OCI-LY1 (cell line): ENCODE measurements around the gene CDHR1.

ENCODE experiments used
- H2AFZ ChIP-seq: fragments of 200-600 bp; sonication (generic), shearing (Covaris generic); 2 replicates; pipeline ENCODE4 v1.6.0; 2014; ENCODE audit warnings: antibody characterized with exemption, mild to moderate bottlenecking, low read length
- H3F3A ChIP-seq: fragments of 200-600 bp; sonication (generic), shearing (Covaris generic); 2 replicates; pipeline ENCODE4 v1.6.0; 2014; ENCODE audit warnings: mild to moderate bottlenecking, antibody characterized with exemption, low read length, moderate library complexity; ENCODE audit not compliant: insufficient read depth
- H3K27ac ChIP-seq: fragments of 200-600 bp; sonication (generic); 2 replicates; pipeline ENCODE4 v1.5.1; 2014; ENCODE audit warnings: low read length, mixed run types, mild to moderate bottlenecking, low read depth; ENCODE audit not compliant: poor library complexity, severe bottlenecking
- H3K27me3 ChIP-seq: fragments of 200-600 bp; sonication (generic); 2 replicates; pipeline ENCODE4 v1.6.0; 2014; ENCODE audit warnings: antibody characterized with exemption, mild to moderate bottlenecking, low read length, moderate library complexity; ENCODE audit not compliant: insufficient read depth
- H3K36me3 ChIP-seq: fragments of 200-600 bp; sonication (generic); 2 replicates; pipeline ENCODE4 v1.6.1; 2014; ENCODE audit warnings: mild to moderate bottlenecking, antibody characterized with exemption, low read length, moderate library complexity, mixed read lengths; ENCODE audit not compliant: insufficient read depth
- H3K4me1 ChIP-seq: fragments of 200-600 bp; sonication (generic); 2 replicates; pipeline ENCODE4 v1.5.1; 2014; ENCODE audit warnings: mild to moderate bottlenecking, low read length, moderate library complexity; ENCODE audit not compliant: insufficient read depth, severe bottlenecking
- H3K4me2 ChIP-seq: fragments of 200-600 bp; sonication (generic), shearing (Covaris generic); 2 replicates; pipeline ENCODE4 v1.6.1; 2014; ENCODE audit warnings: low read length
- H3K4me3 ChIP-seq: fragments of 200-600 bp; sonication (generic); 2 replicates; pipeline ENCODE4 v1.5.1; 2014; ENCODE audit warnings: low read length, low read depth, mild to moderate bottlenecking, mixed read lengths; ENCODE audit not compliant: poor library complexity, severe bottlenecking
- H3K79me2 ChIP-seq: fragments of 200-600 bp; shearing (Covaris generic); 2 replicates; pipeline ENCODE4 v1.6.1; 2016; ENCODE audit warnings: mixed run types, low read length, mixed read lengths; ENCODE audit not compliant: insufficient read depth
- H3K9ac ChIP-seq: fragments of 200-600 bp; sonication (generic), shearing (Covaris generic); 2 replicates; pipeline ENCODE4 v1.6.1; 2014; ENCODE audit warnings: mild to moderate bottlenecking, low read length, mixed read lengths
- H3K9me2 ChIP-seq: fragments of 200-600 bp; sonication (generic), shearing (Covaris generic); 2 replicates; pipeline ENCODE4 v1.6.1; 2014; ENCODE audit warnings: low read depth, mild to moderate bottlenecking, low read length, mixed read lengths
- H3K9me3 ChIP-seq: fragments of 200-600 bp; shearing (Covaris generic); 2 replicates; pipeline ENCODE4 v1.6.1; 2014; ENCODE audit warnings: low read length, mixed read lengths
- H4K20me1 ChIP-seq: fragments of 200-600 bp; sonication (generic), shearing (Covaris generic); 2 replicates; pipeline ENCODE4 v1.6.0; 2016; ENCODE audit warnings: mild to moderate bottlenecking, low read length; ENCODE audit not compliant: insufficient read depth
- CTCF ChIP-seq: fragments of 200-600 bp; sonication (generic), shearing (Covaris generic); IDR thresholded peaks from 2 replicates; pipeline ENCODE4 v1.5.1; 2017; ENCODE audit warnings: mild to moderate bottlenecking, antibody characterized with exemption, low read length, moderate library complexity, mixed read lengths
- EZH2 ChIP-seq: fragments of 200-600 bp; sonication (generic), shearing (Covaris generic); IDR thresholded peaks from 2 replicates; pipeline ENCODE4 v1.8.0; 2017; ENCODE audit warnings: borderline replicate concordance, mixed run types, mild to moderate bottlenecking, antibody characterized with exemption, low read length, moderate library complexity, mixed read lengths

CDHR1 gene

GRCh38 chr10:84227810-84228209 is 33.5 kb downstream of the CDHR1 start:
- H3K9ac ChIP-seq, result no peak overlapping the region
- no peak overlapping the region for H3K4me3 ChIP-seq
- TF ChIP-seq EZH2, result no peak
- no peak overlapping the region for H2AFZ ChIP-seq
- H3K9me3 ChIP-seq, result no peaks in the 10 kb centered on the region
- H3K79me2 ChIP-seq, result no peaks in the 10 kb centered on the region
- H3K4me2 ChIP-seq, result no peak overlapping the region
- no peaks in the 10 kb centered on the region for H3K9me2 ChIP-seq
- no peaks in the 10 kb centered on the region for H3K36me3 ChIP-seq
- H4K20me1 ChIP-seq, result no peaks in the 10 kb centered on the region
- no peaks in the 10 kb centered on the region for H3K27me3 ChIP-seq
- H3K27ac ChIP-seq, result no peak overlapping the region
- no peaks in the 10 kb centered on the region for H3K4me1 ChIP-seq
- H3F3A ChIP-seq, result no peaks in the 10 kb centered on the region

GRCh38 chr10:84230359-84230758 is 36.0 kb downstream of the CDHR1 start:
- Histone ChIP-seq H3K9ac (no peak overlapping the region), H3K27ac (no peak overlapping the region), H3K4me2 (no peak overlapping the region), H3K4me3 (no peak overlapping the region), H3K79me2 (no peaks in the 10 kb centered on the region), H3K36me3 (no peaks in the 10 kb centered on the region), H3K27me3 (no peaks in the 10 kb centered on the region), H3K4me1 (no peaks in the 10 kb centered on the region), H2AFZ (no peak overlapping the region), H3F3A (no peaks in the 10 kb centered on the region), H3K9me2 (no peaks in the 10 kb centered on the region), H4K20me1 (no peaks in the 10 kb centered on the region), H3K9me3 (no peaks in the 10 kb centered on the region)
- TF ChIP-seq EZH2 (no peak), CTCF (no peak)

- H3K9me3 ChIP-seq, result no peaks in the 10 kb centered on the region
- no peaks in the 10 kb centered on the region for H4K20me1 ChIP-seq
- H3K27me3 ChIP-seq, result no peaks in the 10 kb centered on the region
- H3K9ac ChIP-seq, result no peak overlapping the region
- no peak overlapping the region for H2AFZ ChIP-seq
- H3K9me2 ChIP-seq, result no peaks in the 10 kb centered on the region
- no peak overlapping the region for H3K4me3 ChIP-seq
- H3K36me3 ChIP-seq, result no peaks in the 10 kb centered on the region
- H3F3A ChIP-seq, result no peaks in the 10 kb centered on the region
- H3K4me2 ChIP-seq, result no peak overlapping the region
- no peaks in the 10 kb centered on the region for H3K79me2 ChIP-seq
- no peak overlapping the region for H3K27ac ChIP-seq
- no peak for TF ChIP-seq EZH2
- TF ChIP-seq CTCF, result no peak
- H3K4me1 ChIP-seq, result no peaks in the 10 kb centered on the region
Observed at GRCh38 chr10:84232376-84232775, 38.0 kb downstream of the CDHR1 start.

- Histone ChIP-seq H3K79me2 (no peaks in the 10 kb centered on the region), H3K4me1 (no peaks in the 10 kb centered on the region), H3K9me2 (no peaks in the 10 kb centered on the region), H3K36me3 (no peaks in the 10 kb centered on the region), H3K9me3 (no peaks in the 10 kb centered on the region), H3K4me2 (no peak overlapping the region), H3K4me3 (no peak overlapping the region), H4K20me1 (no peaks in the 10 kb centered on the region), H2AFZ (no peak overlapping the region), H3K27ac (no peak overlapping the region), H3K27me3 (no peaks in the 10 kb centered on the region), H3F3A (no peaks in the 10 kb centered on the region), H3K9ac (no peak overlapping the region)
- no peak for TF ChIP-seq EZH2
- TF ChIP-seq CTCF, result no peak
Observed at GRCh38 chr10:84233940-84234339, 39.6 kb downstream of the CDHR1 start.
